ENCODE data around the gene WNT6.

The WNT6 gene

GRCh38 chr2:218824004-218824403 lies 35.6 kb upstream of the WNT6 start:
- H3K27me3 ChIP-seq (ENCODE audit: insufficient read depth, low read depth, severe bottlenecking) = no peaks in the 10 kb centered on the region
- no peak overlapping the region for H3K4me3 ChIP-seq (ENCODE audit: low read depth, low read length)
- DNase-seq = no peak
- no peak overlapping the region for H3K27ac ChIP-seq
- TF ChIP-seq CTCF (IDR thresholded peaks at IDR 0.05; ENCODE audit: low read depth, low read length) = no peak
- H3K36me3 ChIP-seq = no peaks in the 10 kb centered on the region
- H3K9me3 ChIP-seq (ENCODE audit: severe bottlenecking) = no peaks in the 10 kb centered on the region

- Histone ChIP-seq H3K9me3 (ENCODE audit: severe bottlenecking) (no peaks in the 10 kb centered on the region), H3K27me3 (ENCODE audit: insufficient read depth, low read depth, severe bottlenecking) (no peaks in the 10 kb centered on the region), H3K36me3 (no peaks in the 10 kb centered on the region), H3K27ac (no peak overlapping the region), H3K4me3 (ENCODE audit: low read depth, low read length) (no peak overlapping the region)
- DNase-seq = no peak
- TF ChIP-seq CTCF (IDR thresholded peaks at IDR 0.05; ENCODE audit: low read depth, low read length) = no peak
These were observed 32.8 kb upstream of the WNT6 start for GRCh38 chr2:218826791-218827190.

GRCh38 chr2:218827701-218828476 lies 31.7 kb upstream of the WNT6 start:
- DNase-seq = no peak
- no peaks in the 10 kb centered on the region for H3K9me3 ChIP-seq (ENCODE audit: severe bottlenecking)
- TF ChIP-seq CTCF (IDR thresholded peaks at IDR 0.05; ENCODE audit: low read depth, low read length) = no peak
- H3K27me3 ChIP-seq (ENCODE audit: insufficient read depth, low read depth, severe bottlenecking) = no peaks in the 10 kb centered on the region
- no peak overlapping the region for H3K4me3 ChIP-seq (ENCODE audit: low read depth, low read length)
- no peak overlapping the region for H3K27ac ChIP-seq
- H3K36me3 ChIP-seq = no peaks in the 10 kb centered on the region

- Histone ChIP-seq H3K9me3 (ENCODE audit: severe bottlenecking) (no peaks in the 10 kb centered on the region), H3K27me3 (ENCODE audit: insufficient read depth, low read depth, severe bottlenecking) (no peaks in the 10 kb centered on the region), H3K4me3 (ENCODE audit: low read depth, low read length) (no peak overlapping the region), H3K36me3 (no peaks in the 10 kb centered on the region), H3K27ac (no peak overlapping the region)
- no peak for TF ChIP-seq CTCF (IDR thresholded peaks at IDR 0.05; ENCODE audit: low read depth, low read length)
- no peak for DNase-seq
These were observed 31.2 kb upstream of the WNT6 start for GRCh38 chr2:218828477-218828778.

- Histone ChIP-seq H3K4me3 (ENCODE audit: low read depth, low read length) (no peak overlapping the region), H3K27ac (no peak overlapping the region), H3K27me3 (ENCODE audit: insufficient read depth, low read depth, severe bottlenecking) (no peaks in the 10 kb centered on the region), H3K9me3 (ENCODE audit: severe bottlenecking) (no peaks in the 10 kb centered on the region), H3K36me3 (no peaks in the 10 kb centered on the region)
- no peak for TF ChIP-seq CTCF (IDR thresholded peaks at IDR 0.05; ENCODE audit: low read depth, low read length)
- DNase-seq = no peak
These were observed 29.6 kb upstream of the WNT6 start for GRCh38 chr2:218829868-218830451.

All from WERI-Rb-1 (cell line).